Heart right ventricle (tissue), 16 donors: Measurements from ENCODE around the gene FNDC10. TPM values are rescaled to one million over a fixed set of nuclear protein-coding genes. Genes with fewer than 3 reads are reported as not detected.

Experiments used
- ATAC-seq, 8 donors: fragments of 200-7000 bp; cut with Tn5 transposase; one replicate each; pipeline ENCODE4 v1.9.1; 2020; ENCODE audit warnings: mild to moderate bottlenecking in 8 of 8, moderate library complexity in 8 of 8, moderate number of reproducible peaks in 1 of 8
- DNase-seq, 2 donors: peaks; one replicate each; pipeline ENCODE4 v3.0.0-alpha.2; 2020
- H3K27ac ChIP-seq, 10 donors: fragments of 200-600 bp; sonication (generic) in 2 of 10; one replicate each; pipeline versions ENCODE4 v1.5.0 to v1.8.0; 2020 to 2022; ENCODE audit warnings: mild to moderate bottlenecking in 3 of 10
- H3K27me3 ChIP-seq, 7 donors: fragments of 200-600 bp; one replicate each; pipeline ENCODE4 v1.8.0; 2021 to 2022; ENCODE audit warnings: mild to moderate bottlenecking in 2 of 7
- H3K36me3 ChIP-seq, 9 donors: fragments of 200-600 bp; sonication (generic) in 1 of 9; one replicate each; pipeline versions ENCODE4 v1.5.0 to v1.8.0; 2020 to 2022; ENCODE audit warnings: mild to moderate bottlenecking in 2 of 9
- H3K4me1 ChIP-seq, 9 donors: fragments of 200-600 bp; sonication (generic) in 1 of 9; one replicate each; pipeline versions ENCODE4 v1.5.0 to v1.8.0; 2020 to 2022; ENCODE audit warnings: mild to moderate bottlenecking in 4 of 9
- H3K4me3 ChIP-seq, 10 donors: fragments of 200-600 bp; sonication (generic) in 2 of 10; one replicate each; pipeline versions ENCODE4 v1.5.0 to v1.8.0; 2020 to 2022; ENCODE audit warnings: mild to moderate bottlenecking in 7 of 10, moderate library complexity in 2 of 10
- H3K9me3 ChIP-seq, 11 donors: fragments of 200-600 bp in 10 of 11; sonication (generic) in 2 of 11; one replicate each; pipeline versions ENCODE4 v1.5.0 to v1.8.0; 2013 to 2022; ENCODE audit warnings: mild to moderate bottlenecking in 2 of 11, control low read depth in 1 of 11, moderate library complexity in 1 of 11
- WGBS, 2 donors: extraction: QIAGEN DNeasy Blood & Tissue Kit; methylation state at CpG; one replicate each; pipeline ENCODE4 v1.1.7; 2013; ENCODE audit warnings: inconsistent platforms in 1 of 2; 5-methylcytosine and 5-hydroxymethylcytosine counted together
- intact Hi-C, 10 donors: fragments of 100-400 bp; cut with DNase I; formaldehyde crosslinking; loops; one replicate each; pipeline versions ENCODE4 v1.11.1 to v1.14.2; 2022
- polyA plus RNA-seq, 2 donors: library from polyadenylated mRNA; stranded (reverse); fragments of 200-250 nt; gene quantifications; one replicate each; pipeline ENCODE4 v1.2.3, GENCODE V29; 2013
- total RNA-seq, 10 donors: library from RNA; stranded (reverse); fragmentation: NEBNext Ultra II Directional in 3 of 10; extraction: Animal tissue kit (Norgen Biotek cat#: 25700) in 3 of 10; gene quantifications; one replicate each; pipeline versions ENCODE4 v1.2.1 to v1.2.4, GENCODE V29; 2021 to 2023
- TF ChIP-seq, protein P1 (sequence below), 9 donors: fragments of 200-600 bp; sonication (generic) in 2 of 9; IDR thresholded peaks; one replicate each; pipeline versions ENCODE4 v1.5.0 to v1.8.0; 2021 to 2022; ENCODE audit warnings: antibody characterized with exemption in 9 of 9, mild to moderate bottlenecking in 5 of 9, moderate library complexity in 1 of 9
- donor health status: Arrhythmogenic right ventricular cardiomyopathy.
- donor health status: ischemic (EF 13 %, LVEDD 7.1; RV severe dilation, severe dysfunction).
- donor health status: healthy with polysubstance abuse.
- donor health status: DM: no; HTN: yes; CAD: no.
- donor health status: DM: no; HTN: no; CAD: no.
- donor health status: ischemic (EF 25% LVEDD 6.9; RV normal size, moderate dysfunction).
- donor health status: ischemic (EF 25% LVEDD 5.7; RV mildly dilated, moderate dysfunction).
- donor health status: healthy.
- donor health status: DM: yes; HTN: yes; CAD: no.
- donor health status: Ischemic cardiomyopathy.
- donor health status: ischemic (EF 35%, LVEDD 5.7; RV mildly dilated, moderate dysfunction).
- donor health status: nonischemic (EF 11% LVEDD 7.7; RV severe dilation, severe dysfunction).
- donor health status: DM: yes; HTN: yes; CAD: no.
- donor health status: PGD.
- donor health status: ischemic (EF 29% LVEDD 5.4; RV normal size, mild dysfunction).
- donor health status: nonischemic (EF 23%, LVEDD 6.1; RV moderate dilation, normal function).

Gene FNDC10
- total and polyA plus RNA-seq, 12 donors, result 0.66 to 5.9 (median 2.3) TPM

DNA sequence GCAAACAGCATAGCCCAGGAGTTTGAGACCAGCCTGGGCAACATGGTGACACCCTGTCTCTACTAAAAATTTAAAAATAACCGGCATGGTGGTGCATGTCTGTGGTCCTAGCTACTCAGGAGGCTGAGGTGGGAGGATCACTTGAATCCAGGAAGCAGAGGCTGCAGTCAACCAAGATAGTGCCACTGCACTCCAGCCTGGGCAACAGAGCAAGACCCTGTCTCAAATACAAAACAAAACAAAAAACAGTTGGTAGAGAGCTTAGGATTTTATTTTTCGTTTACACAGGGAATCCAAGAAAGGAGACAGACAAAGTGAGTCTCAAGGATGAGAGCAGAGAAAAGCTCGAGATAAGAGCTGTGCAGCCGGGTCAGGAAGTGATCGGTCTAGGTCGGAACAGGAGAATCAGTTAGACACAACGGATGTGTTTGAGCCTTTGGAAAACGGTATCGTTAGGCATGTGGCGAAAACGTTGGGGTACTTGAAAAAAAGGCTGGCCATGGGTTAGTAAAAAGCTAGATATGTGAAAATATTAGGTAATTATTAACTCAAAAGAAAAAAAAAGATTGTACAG lies 13.7 kb upstream of the FNDC10 start:
- H3K4me1 ChIP-seq, result peaks cover 7 to 44% (median 32%) of the 10 kb centered on the region in 9 donors
- peak overlapping the region in 6 of 10 donors; percentile 95 to 100 (median 98) for H3K4me3 ChIP-seq
- H3K36me3 ChIP-seq, result peaks cover 0 to 18% (median 0%) of the 10 kb centered on the region in 9 donors
- no peak for DNase-seq
- WGBS, 2 donors, result 54 to 62% methylated on average over 11 of the region's 11 CpGs
- TF ChIP-seq, protein P1, sequence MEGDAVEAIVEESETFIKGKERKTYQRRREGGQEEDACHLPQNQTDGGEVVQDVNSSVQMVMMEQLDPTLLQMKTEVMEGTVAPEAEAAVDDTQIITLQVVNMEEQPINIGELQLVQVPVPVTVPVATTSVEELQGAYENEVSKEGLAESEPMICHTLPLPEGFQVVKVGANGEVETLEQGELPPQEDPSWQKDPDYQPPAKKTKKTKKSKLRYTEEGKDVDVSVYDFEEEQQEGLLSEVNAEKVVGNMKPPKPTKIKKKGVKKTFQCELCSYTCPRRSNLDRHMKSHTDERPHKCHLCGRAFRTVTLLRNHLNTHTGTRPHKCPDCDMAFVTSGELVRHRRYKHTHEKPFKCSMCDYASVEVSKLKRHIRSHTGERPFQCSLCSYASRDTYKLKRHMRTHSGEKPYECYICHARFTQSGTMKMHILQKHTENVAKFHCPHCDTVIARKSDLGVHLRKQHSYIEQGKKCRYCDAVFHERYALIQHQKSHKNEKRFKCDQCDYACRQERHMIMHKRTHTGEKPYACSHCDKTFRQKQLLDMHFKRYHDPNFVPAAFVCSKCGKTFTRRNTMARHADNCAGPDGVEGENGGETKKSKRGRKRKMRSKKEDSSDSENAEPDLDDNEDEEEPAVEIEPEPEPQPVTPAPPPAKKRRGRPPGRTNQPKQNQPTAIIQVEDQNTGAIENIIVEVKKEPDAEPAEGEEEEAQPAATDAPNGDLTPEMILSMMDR (IDR thresholded peaks at IDR 0.05), result no peak
- ATAC-seq, result no peak
- H3K9me3 ChIP-seq, result no peaks in the 10 kb centered on the region
- intact Hi-C loops, result loop anchor here in 5 of 10 donors (2.0 to 5.0 kb wide), 2 partner anchors 36 to 39 kb away; partner anchors contain the start of gene SSU72 (in 1 of the 5)
- peak overlapping the region in 4 of 10 donors; percentile 100 for H3K27ac ChIP-seq
- no peaks in the 10 kb centered on the region for H3K27me3 ChIP-seq

DNA sequence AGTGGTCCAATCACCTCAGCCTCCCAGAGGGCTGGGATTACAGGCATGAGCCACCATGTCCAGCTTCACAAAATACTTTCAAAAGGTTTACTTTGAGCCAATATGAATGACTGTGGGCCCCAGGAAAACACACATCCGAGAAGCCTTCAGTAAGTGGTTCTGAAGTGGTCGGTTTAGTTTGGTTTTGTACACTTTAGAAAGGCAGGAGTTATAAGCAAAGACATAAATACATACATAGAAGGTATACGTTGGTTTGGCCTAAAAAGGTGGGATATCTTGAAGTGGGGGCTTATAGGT lies 12.1 kb upstream of the FNDC10 start:
- H3K4me3 ChIP-seq, result no peak overlapping the region
- TF ChIP-seq, protein P1 (IDR thresholded peaks at IDR 0.05), result no peak
- DNase-seq (no peak), ATAC-seq (no peak)
- peaks cover 7 to 37% (median 25%) of the 10 kb centered on the region in 9 donors for H3K4me1 ChIP-seq
- H3K27ac ChIP-seq, result peak overlapping the region in 1 of 10 donors; percentile 20
- H3K9me3 ChIP-seq, result no peaks in the 10 kb centered on the region
- intact Hi-C loops, result loop anchor here in 4 of 10 donors (5.0 kb wide), 1 partner anchor 35 kb away; no protein-coding TSS in a partner anchor
- H3K36me3 ChIP-seq, result peaks cover 0 to 2% (median 0%) of the 10 kb centered on the region in 9 donors
- 94% methylated on average over 3 of the region's 3 CpGs for WGBS, 2 donors
- H3K27me3 ChIP-seq, result no peaks in the 10 kb centered on the region

DNA sequence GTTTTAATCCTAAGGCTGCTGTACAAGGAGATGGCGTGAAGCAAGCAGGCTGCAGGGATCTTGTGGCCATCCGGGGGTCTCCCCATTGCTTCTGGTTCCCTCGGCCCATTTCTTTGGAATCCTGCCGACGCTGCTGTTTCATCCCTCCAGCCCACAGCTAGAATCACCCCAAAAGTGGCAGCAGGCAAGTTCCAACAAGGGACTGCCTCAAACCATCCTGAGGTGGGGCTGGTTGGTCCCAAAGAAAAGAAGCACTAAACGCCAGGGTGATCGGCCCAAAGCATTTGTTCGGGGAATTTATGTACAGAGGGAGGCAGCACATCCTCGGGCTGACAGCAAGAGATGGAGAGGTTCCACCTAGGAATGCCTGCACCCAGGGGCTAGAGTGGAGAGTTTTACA lies 10.9 kb upstream of the FNDC10 start:
- DNase-seq, result no peak
- H3K27me3 ChIP-seq, result no peaks in the 10 kb centered on the region
- intact Hi-C loops, result loop anchor here in 4 of 10 donors (5.0 kb wide), 1 partner anchor 33 kb away; no protein-coding TSS in a partner anchor
- H3K36me3 ChIP-seq, result no peaks in the 10 kb centered on the region
- H3K9me3 ChIP-seq, result no peaks in the 10 kb centered on the region
- no peak overlapping the region for H3K4me3 ChIP-seq
- peaks cover 0 to 35% (median 16%) of the 10 kb centered on the region in 9 donors for H3K4me1 ChIP-seq
- ATAC-seq, result no peak
- H3K27ac ChIP-seq, result peak overlapping the region in 5 of 10 donors; percentile 19 to 39 (median 26)
- TF ChIP-seq, protein P1 (IDR thresholded peaks at IDR 0.05), result no peak
- 65 to 78% methylated on average over 9 of the region's 9 CpGs for WGBS, 2 donors

DNA sequence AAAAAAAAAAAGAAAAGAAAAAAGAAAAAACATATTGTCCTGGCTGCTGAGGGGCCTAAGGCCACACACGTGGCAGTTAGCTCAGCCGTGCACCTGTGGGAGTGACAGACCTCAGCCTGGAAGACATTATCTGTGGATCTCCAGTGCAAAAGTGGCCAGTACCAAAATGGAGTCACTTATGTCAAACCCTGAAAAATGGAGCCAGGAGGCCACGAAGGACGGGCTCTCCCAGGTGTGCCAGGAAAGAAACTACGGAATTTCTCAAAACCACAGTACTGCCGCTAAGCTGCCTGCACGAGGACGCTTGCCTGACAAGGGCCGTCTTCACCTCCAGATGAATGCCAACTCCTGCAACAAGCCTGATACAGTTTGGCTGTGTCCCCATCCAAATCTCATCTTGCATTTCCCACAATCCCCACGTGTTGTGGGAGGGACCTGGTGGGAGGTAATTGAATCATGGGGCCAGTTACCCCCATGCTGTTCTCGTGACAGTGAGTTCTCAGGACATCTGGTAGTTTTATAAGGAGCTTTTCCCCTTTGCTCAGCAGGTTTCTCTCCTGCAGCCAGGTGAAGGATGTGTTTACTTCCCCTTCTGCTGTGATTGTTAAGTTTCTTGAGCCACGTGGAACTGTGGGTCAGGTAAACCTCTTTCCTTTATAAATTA lies 10.0 kb upstream of the FNDC10 start:
- TF ChIP-seq, protein P1 (IDR thresholded peaks at IDR 0.05), result no peak
- intact Hi-C loops, result loop anchor here in 4 of 10 donors (5.0 kb wide), 1 partner anchor 33 kb away; no protein-coding TSS in a partner anchor
- DNase-seq (no peak), ATAC-seq (no peak)
- Histone ChIP-seq H3K9me3 (no peaks in the 10 kb centered on the region), H3K36me3 (no peaks in the 10 kb centered on the region), H3K4me3 (no peak overlapping the region), H3K27ac (no peak overlapping the region), H3K27me3 (peaks cover 0 to 2% (median 0%) of the 10 kb centered on the region in 7 donors), H3K4me1 (peaks cover 0 to 35% (median 16%) of the 10 kb centered on the region in 9 donors)
- 64 to 71% methylated on average over 12 of the region's 12 CpGs for WGBS, 2 donors
